ENCODE measurements around the gene PRSS33. TPM values are rescaled to one million over a fixed set of nuclear protein-coding genes. Genes with fewer than 3 reads are reported as not detected.

Gene PRSS33
- total RNA-seq, 1 experiment from 2014 or later: not detected

- H2AK5ac ChIP-seq (ENCODE audit: insufficient read length, low read length): no peak overlapping the region
- no peaks in the 10 kb centered on the region; the same call in 1 of the 2 replicates for H3K79me2 ChIP-seq (ENCODE audit: insufficient read depth, low read length)
- H4K91ac ChIP-seq (ENCODE audit: insufficient read length, low read depth, low read length): no peak overlapping the region
- H3K18ac ChIP-seq (ENCODE audit: insufficient read length, low read depth, low read length): no peak overlapping the region
- Mint-ChIP-seq H3K27me3 (ENCODE audit: low read depth) (peaks cover 7% of the 10 kb centered on the region), H3K36me3 (ENCODE audit: insufficient read depth in 1 of 3, low read depth in 3 of 3) (peaks cover 0 to 2% (median 0%) of the 10 kb centered on the region in 3 experiments; a peak in 2 of 7 replicates), H3K9me3 (no peaks in the 10 kb centered on the region), H3K4me1 (peaks cover 8 to 24% of the 10 kb centered on the region in 2 experiments), H3K27ac (peak overlapping the region in 1 of 3 experiments; percentile 87; a peak in 1 of 7 replicates), H3K4me3 (no peak overlapping the region)
- H3K27me3 ChIP-seq (ENCODE audit: insufficient read depth, low read length): no peaks in the 10 kb centered on the region
- DNase-seq: no peak
- H3K56ac ChIP-seq (ENCODE audit: insufficient read length, low read depth, low read length): no peak overlapping the region
- H3K23ac ChIP-seq (ENCODE audit: insufficient read length, low read depth, low read length): no peak overlapping the region
- H4K8ac ChIP-seq (replicated peaks; ENCODE audit: insufficient read length, low read depth, low read length): no peak overlapping the region
- no peak overlapping the region for H3K4ac ChIP-seq (ENCODE audit: low read depth, low read length)
- H2AFZ ChIP-seq (ENCODE audit: low read length): no peak overlapping the region
- H3K4me1 ChIP-seq (ENCODE audit: insufficient read depth, low read length): no peaks in the 10 kb centered on the region
- no peak overlapping the region for H2BK120ac ChIP-seq (ENCODE audit: low read depth, low read length, poor library complexity, severe bottlenecking)
- no peak overlapping the region for H3K27ac ChIP-seq (ENCODE audit: insufficient read length, low read depth, low read length)
- no peak overlapping the region for H3T11ph ChIP-seq (ENCODE audit: low read length)
- WGBS (ENCODE audit: extremely low coverage, insufficient read length, low lambda C conversion rate): no CpG with 5 or more reads among the region's 15 CpGs
- no peak overlapping the region for H2BK15ac ChIP-seq (ENCODE audit: low read depth, low read length)
- H4K20me1 ChIP-seq (ENCODE audit: control insufficient read depth, insufficient read depth, insufficient read length): no peaks in the 10 kb centered on the region
- no peaks in the 10 kb centered on the region for H3K9me3 ChIP-seq (ENCODE audit: control insufficient read depth, low read depth, low read length)
- no peaks in the 10 kb centered on the region for H3K23me2 ChIP-seq (ENCODE audit: insufficient read length, low read depth, low read length, poor library complexity, severe bottlenecking)
- H4K5ac ChIP-seq (ENCODE audit: insufficient read length, low read depth, low read length): no peak overlapping the region
- no peaks in the 10 kb centered on the region for H3K79me1 ChIP-seq (ENCODE audit: insufficient read depth, low read depth, low read length, poor library complexity, severe bottlenecking)
- H2BK12ac ChIP-seq (ENCODE audit: insufficient read length, low read depth, low read length): no peak overlapping the region
- no peak for TF ChIP-seq CTCF (conservative IDR thresholded peaks at IDR 0.05)
- no peak overlapping the region for H3K9ac ChIP-seq (ENCODE audit: extremely low read depth, insufficient read length, low read length)
- H2BK5ac ChIP-seq (ENCODE audit: insufficient read length, low read length): no peak overlapping the region
- no peak overlapping the region for H3K14ac ChIP-seq (ENCODE audit: insufficient read depth, low read length)
- H2BK20ac ChIP-seq (ENCODE audit: low read depth, low read length, poor library complexity, severe bottlenecking): no peak overlapping the region
- no peak overlapping the region for H3K4me2 ChIP-seq (ENCODE audit: insufficient read depth, insufficient read length, low read length)
These were observed 3.6 kb downstream of the PRSS33 start for GRCh38 chr16:2783581-2784357.
